WTC11 (cell line): ENCODE measurements around the gene SFTPD.

Source experiments
- CREB1 ChIP-seq: sonication (generic); formaldehyde crosslinking; IDR thresholded peaks from 2 replicates; pipeline ENCODE4 v1.8.0; 2023; ENCODE audit warnings: mild to moderate bottlenecking, missing genetic modification reagents
- CTCF ChIP-seq: fragments of 200-600 bp; IDR thresholded peaks from 2 replicates; pipeline ENCODE4 v1.8.0; 2022; ENCODE audit warnings: antibody characterized with exemption
- E2F1 ChIP-seq: sonication (generic); formaldehyde crosslinking; IDR thresholded peaks from 2 replicates; pipeline ENCODE4 v1.8.0; 2022; ENCODE audit warnings: mild to moderate bottlenecking, missing genetic modification reagents
- IRF2 ChIP-seq: sonication (generic); formaldehyde crosslinking; IDR thresholded peaks from 2 replicates; pipeline ENCODE4 v1.8.0; 2022; ENCODE audit warnings: low read depth, missing genetic modification reagents, borderline replicate concordance
- TCF7 ChIP-seq: sonication (generic); formaldehyde crosslinking; IDR thresholded peaks from 2 replicates; pipeline ENCODE4 v1.8.0; 2022; ENCODE audit warnings: mild to moderate bottlenecking, low read depth, missing genetic modification reagents, moderate library complexity
- TEAD1 ChIP-seq: sonication (generic); formaldehyde crosslinking; IDR thresholded peaks from 2 replicates; pipeline ENCODE4 v1.8.0; 2022; ENCODE audit warnings: mild to moderate bottlenecking, missing genetic modification reagents
- TP53 ChIP-seq: sonication (generic); formaldehyde crosslinking; IDR thresholded peaks from 2 replicates; pipeline ENCODE4 v1.8.1; 2023; ENCODE audit warnings: mild to moderate bottlenecking, missing genetic modification reagents
- ZMAT4 ChIP-seq: fragments of 250-450 bp; sonication (Bioruptor Pico); IDR thresholded peaks from 2 replicates; pipeline ENCODE4 v1.9.0; 2021; ENCODE audit warnings: mild to moderate bottlenecking
- ZNF121 ChIP-seq: sonication (generic); formaldehyde crosslinking; IDR thresholded peaks from 2 replicates; pipeline ENCODE4 v1.8.0; 2023; ENCODE audit warnings: missing genetic modification reagents
- ZNF232 ChIP-seq: sonication (generic); formaldehyde crosslinking; IDR thresholded peaks from 2 replicates; pipeline ENCODE4 v1.8.0; 2022; ENCODE audit warnings: mild to moderate bottlenecking, missing genetic modification reagents
- ZNF317 ChIP-seq: sonication (generic); formaldehyde crosslinking; IDR thresholded peaks from 2 replicates; pipeline ENCODE4 v1.8.1; 2023; ENCODE audit warnings: low read depth, mild to moderate bottlenecking, moderate library complexity, missing genetic modification reagents, borderline replicate concordance

- TF ChIP-seq CREB1 (no peak), CTCF (no peak), ZNF232 (CRISPR knock-in tag) (no peak), ZMAT4 (no peak), TCF7 (CRISPR knock-in tag) (no peak), E2F1 (no peak), TEAD1 (no peak), ZNF317 (CRISPR knock-in tag) (no peak), ZNF121 (CRISPR knock-in tag) (no peak), TP53 (CRISPR knock-in tag) (no peak), IRF2 (CRISPR knock-in tag) (no peak)
These were observed 18.6 kb downstream of the SFTPD start for GRCh38 chr10:79930267-79930666.
